LNCaP clone FGC (cell line): Measurements from ENCODE around the gene EID3.

Source experiments
- DNase-seq: peaks from one replicate; pipeline ENCODE4 v3.0.0-alpha.2; 2011; ENCODE audit warnings: low read depth
- H3K4me3 ChIP-seq: 2 replicates; pipeline ENCODE4 v1.5.1; 2011; ENCODE audit warnings: mild to moderate bottlenecking, low read depth, low read length, control low read depth
- CTCF ChIP-seq: IDR thresholded peaks from 2 replicates; pipeline ENCODE4 v1.5.1; 2012; ENCODE audit warnings: mild to moderate bottlenecking; ENCODE audit not compliant: control insufficient read depth, insufficient read depth; ENCODE audit errors: extremely low read depth

The EID3 gene

GRCh38 chr12:104345234-104346066 is 41.9 kb downstream of the EID3 start:
- H3K4me3 ChIP-seq: no peak overlapping the region
- no peak for DNase-seq
- TF ChIP-seq CTCF: no peak

GRCh38 chr12:104347374-104348075 is 44.0 kb downstream of the EID3 start:
- no peak overlapping the region for H3K4me3 ChIP-seq
- no peak for DNase-seq
- TF ChIP-seq CTCF: no peak

- no peak overlapping the region for H3K4me3 ChIP-seq
- TF ChIP-seq CTCF: no peak
Observed at GRCh38 chr12:104348283-104348993, 44.9 kb downstream of the EID3 start.

GRCh38 chr12:104348994-104349494 is 45.5 kb downstream of the EID3 start:
- TF ChIP-seq CTCF: no peak
- no peak overlapping the region for H3K4me3 ChIP-seq
- no peak for DNase-seq

More at GRCh38 chr12:104348283-104348993, 44.9 kb downstream of the EID3 start:
- DNase-seq: no peak

- TF ChIP-seq CTCF: no peak
- no peak overlapping the region for H3K4me3 ChIP-seq
- no peak for DNase-seq
Observed at GRCh38 chr12:104350211-104351056, 46.9 kb downstream of the EID3 start.
